IgD-negative memory B cell (primary cell): ENCODE results near the gene AFF3. TPM values are rescaled to one million over a fixed set of nuclear protein-coding genes. Genes with fewer than 3 reads are reported as not detected.

Experiments used
- H3K27ac Mint-ChIP-seq, 3 donors: one replicate each; pipeline ENCODE4 v1.8.0; 2020 to 2022; ENCODE audit warnings: mild to moderate bottlenecking in 3 of 3, mixed read lengths in 3 of 3, moderate library complexity in 1 of 3
- H3K27me3 Mint-ChIP-seq: one replicate; pipeline ENCODE4 v1.8.0; 2021; ENCODE audit warnings: mixed read lengths
- H3K36me3 Mint-ChIP-seq: one replicate; pipeline ENCODE4 v1.8.0; 2020; ENCODE audit warnings: mild to moderate bottlenecking, mixed read lengths
- H3K4me1 Mint-ChIP-seq, 3 donors: one replicate each; pipeline ENCODE4 v1.8.0; 2020 to 2022; ENCODE audit warnings: mixed read lengths in 3 of 3, mild to moderate bottlenecking in 1 of 3
- H3K4me3 Mint-ChIP-seq, 4 donors: one replicate each; pipeline ENCODE4 v1.8.0; 2020 to 2022; ENCODE audit warnings: mild to moderate bottlenecking in 4 of 4, mixed read lengths in 4 of 4, moderate library complexity in 3 of 4
- H3K9me3 Mint-ChIP-seq, 3 donors: one replicate each; pipeline ENCODE4 v1.8.0; 2020 to 2021; ENCODE audit warnings: mixed read lengths in 3 of 3, mild to moderate bottlenecking in 1 of 3
- polyA plus RNA-seq: library from polyadenylated mRNA; unstranded; fragments of 300-500 nt; fragmentation: Illumina TruSeq; gene quantifications from one replicate; pipeline ENCODE4 v1.2.3, GENCODE V29; 2021

Gene AFF3, protein sequence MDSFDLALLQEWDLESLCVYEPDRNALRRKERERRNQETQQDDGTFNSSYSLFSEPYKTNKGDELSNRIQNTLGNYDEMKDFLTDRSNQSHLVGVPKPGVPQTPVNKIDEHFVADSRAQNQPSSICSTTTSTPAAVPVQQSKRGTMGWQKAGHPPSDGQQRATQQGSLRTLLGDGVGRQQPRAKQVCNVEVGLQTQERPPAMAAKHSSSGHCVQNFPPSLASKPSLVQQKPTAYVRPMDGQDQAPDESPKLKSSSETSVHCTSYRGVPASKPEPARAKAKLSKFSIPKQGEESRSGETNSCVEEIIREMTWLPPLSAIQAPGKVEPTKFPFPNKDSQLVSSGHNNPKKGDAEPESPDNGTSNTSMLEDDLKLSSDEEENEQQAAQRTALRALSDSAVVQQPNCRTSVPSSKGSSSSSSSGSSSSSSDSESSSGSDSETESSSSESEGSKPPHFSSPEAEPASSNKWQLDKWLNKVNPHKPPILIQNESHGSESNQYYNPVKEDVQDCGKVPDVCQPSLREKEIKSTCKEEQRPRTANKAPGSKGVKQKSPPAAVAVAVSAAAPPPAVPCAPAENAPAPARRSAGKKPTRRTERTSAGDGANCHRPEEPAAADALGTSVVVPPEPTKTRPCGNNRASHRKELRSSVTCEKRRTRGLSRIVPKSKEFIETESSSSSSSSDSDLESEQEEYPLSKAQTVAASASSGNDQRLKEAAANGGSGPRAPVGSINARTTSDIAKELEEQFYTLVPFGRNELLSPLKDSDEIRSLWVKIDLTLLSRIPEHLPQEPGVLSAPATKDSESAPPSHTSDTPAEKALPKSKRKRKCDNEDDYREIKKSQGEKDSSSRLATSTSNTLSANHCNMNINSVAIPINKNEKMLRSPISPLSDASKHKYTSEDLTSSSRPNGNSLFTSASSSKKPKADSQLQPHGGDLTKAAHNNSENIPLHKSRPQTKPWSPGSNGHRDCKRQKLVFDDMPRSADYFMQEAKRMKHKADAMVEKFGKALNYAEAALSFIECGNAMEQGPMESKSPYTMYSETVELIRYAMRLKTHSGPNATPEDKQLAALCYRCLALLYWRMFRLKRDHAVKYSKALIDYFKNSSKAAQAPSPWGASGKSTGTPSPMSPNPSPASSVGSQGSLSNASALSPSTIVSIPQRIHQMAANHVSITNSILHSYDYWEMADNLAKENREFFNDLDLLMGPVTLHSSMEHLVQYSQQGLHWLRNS (N-terminal part only)
- polyA plus RNA-seq = 85.9 TPM

DNA sequence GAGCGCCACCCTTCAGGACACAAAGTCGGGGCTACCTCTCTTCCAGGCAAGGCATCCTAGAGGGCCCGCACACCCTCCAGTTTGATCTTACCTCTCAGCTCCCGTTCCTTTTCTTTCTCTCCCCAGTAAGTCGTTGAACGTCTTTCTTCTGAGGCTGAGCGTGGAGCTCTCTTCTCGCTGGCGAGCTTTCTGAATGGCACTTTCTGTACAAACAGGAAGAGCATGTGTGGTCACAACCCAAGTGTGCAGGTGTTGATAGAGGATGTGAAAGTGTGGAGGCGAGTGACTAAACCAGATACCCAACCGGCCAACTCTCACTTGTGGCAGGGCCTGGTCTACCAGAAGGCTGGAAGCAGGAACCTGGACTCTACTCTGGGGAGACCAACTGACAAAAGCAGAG lies at the start of gene AFF3:
AFF3 (minus strand) TSS at position 198 of the 400 bp plus-strand sequence. CDS start 38,136 bp downstream, outside the sequence.
- H3K4me3 Mint-ChIP-seq = peak within 1 kb of the TSS; percentile 92 to 99 (median 95)
- H3K27me3 Mint-ChIP-seq = no peaks in the 10 kb centered on the region
- peak within 1 kb of the TSS; percentile 53 to 97 (median 71) for H3K27ac Mint-ChIP-seq
- peaks cover 5% of the 10 kb centered on the region for H3K36me3 Mint-ChIP-seq
- H3K4me1 Mint-ChIP-seq = peaks cover 28 to 55% (median 42%) of the 10 kb centered on the region in 3 donors
- no peaks in the 10 kb centered on the region for H3K9me3 Mint-ChIP-seq

DNA sequence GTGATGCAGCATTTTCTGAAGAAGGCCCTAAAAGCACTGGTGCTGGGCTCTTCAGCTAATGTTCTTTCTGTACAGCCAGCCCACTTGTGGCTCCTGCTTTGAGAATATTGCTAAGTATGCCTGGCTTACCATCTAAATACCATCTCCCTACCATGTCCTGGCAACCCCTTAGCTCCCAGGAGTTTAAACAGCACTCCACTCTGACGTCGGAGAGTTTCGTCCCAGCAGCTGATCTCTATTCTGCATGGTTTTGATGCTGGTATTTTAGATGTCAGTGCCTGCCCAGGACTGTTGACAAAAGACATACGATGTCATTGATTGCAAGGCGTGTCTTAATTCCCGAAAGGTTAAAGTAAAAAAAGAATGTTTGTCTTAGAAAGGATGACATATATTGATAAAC lies 47.0 kb upstream of the AFF3 start:
- Mint-ChIP-seq H3K4me3 (no peak overlapping the region), H3K36me3 (no peaks in the 10 kb centered on the region), H3K27me3 (peaks cover 4% of the 10 kb centered on the region), H3K9me3 (peaks cover 0 to 1% (median 0%) of the 10 kb centered on the region in 3 donors), H3K27ac (no peak overlapping the region), H3K4me1 (no peaks in the 10 kb centered on the region)

DNA sequence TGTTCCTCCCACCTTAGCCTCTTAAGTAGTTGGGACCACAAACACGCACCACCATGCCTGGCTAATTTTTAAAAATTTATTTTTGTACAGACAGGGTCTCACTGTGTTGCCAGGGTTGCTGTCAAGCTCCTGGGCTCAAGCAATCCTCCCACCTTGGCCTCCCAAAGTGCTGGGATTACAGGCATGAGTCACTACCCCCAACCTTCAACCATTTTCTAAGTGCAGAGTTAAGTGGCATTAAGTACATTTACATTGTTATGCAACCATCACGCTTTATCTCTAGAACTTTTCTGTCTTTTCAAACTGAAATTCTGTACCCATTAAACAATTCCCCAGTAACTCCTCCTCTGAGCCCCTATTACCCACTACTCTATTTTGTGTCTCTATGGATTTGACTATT lies 45.9 kb upstream of the AFF3 start:
- H3K9me3 Mint-ChIP-seq = peaks cover 0 to 1% (median 0%) of the 10 kb centered on the region in 3 donors
- no peaks in the 10 kb centered on the region for H3K36me3 Mint-ChIP-seq
- peaks cover 0 to under 1% (median 0%) of the 10 kb centered on the region in 3 donors for H3K4me1 Mint-ChIP-seq
- peaks cover 3% of the 10 kb centered on the region for H3K27me3 Mint-ChIP-seq
- H3K4me3 Mint-ChIP-seq = no peak overlapping the region
- H3K27ac Mint-ChIP-seq = no peak overlapping the region

DNA sequence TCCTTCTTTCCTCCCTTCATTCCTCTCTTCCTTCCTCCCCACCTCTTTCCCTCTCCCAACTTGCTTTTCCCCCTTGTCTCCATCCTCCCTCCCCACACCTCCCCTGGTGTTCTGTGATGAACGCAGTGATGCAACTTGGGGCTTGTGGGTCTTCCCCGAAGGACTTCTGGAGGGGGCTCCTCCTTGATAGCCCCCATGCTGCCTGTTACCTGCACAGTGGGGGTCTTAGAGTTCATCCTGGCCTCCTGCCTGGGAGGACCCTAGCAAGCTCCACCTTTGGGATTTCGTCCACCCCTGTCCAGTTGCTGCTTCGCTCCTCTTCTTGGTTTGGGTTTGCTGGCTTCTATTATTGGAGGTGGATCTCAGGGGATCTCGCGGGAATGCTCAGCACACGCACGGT lies 43.7 kb upstream of the AFF3 start:
- H3K27ac Mint-ChIP-seq = no peak overlapping the region
- H3K9me3 Mint-ChIP-seq = peaks cover 0 to 1% (median 0%) of the 10 kb centered on the region in 3 donors
- H3K27me3 Mint-ChIP-seq = no peaks in the 10 kb centered on the region
- peaks cover 0 to 5% (median 3%) of the 10 kb centered on the region in 3 donors for H3K4me1 Mint-ChIP-seq
- no peaks in the 10 kb centered on the region for H3K36me3 Mint-ChIP-seq
- H3K4me3 Mint-ChIP-seq = no peak overlapping the region

DNA sequence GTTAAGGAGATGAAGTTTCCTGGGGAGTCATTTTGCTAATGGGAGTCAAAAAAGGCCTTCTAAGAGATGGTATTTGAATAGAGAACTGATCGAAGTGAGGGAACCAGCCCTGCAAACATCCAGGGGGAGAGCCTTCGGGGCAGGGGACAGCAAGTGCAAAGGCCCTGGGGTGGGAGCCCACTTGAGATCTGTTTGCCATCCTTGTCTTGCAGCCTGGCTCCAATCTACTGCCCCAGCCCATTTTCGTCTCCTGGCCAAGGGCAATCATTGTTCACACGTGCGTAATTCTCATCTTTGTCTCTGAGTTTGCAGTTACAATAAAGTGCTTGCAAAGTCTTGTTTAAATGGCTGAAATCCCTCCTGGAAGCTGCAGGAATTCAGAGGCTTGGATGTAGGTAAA lies 43.1 kb upstream of the AFF3 start:
- H3K27me3 Mint-ChIP-seq = no peaks in the 10 kb centered on the region
- no peak overlapping the region for H3K27ac Mint-ChIP-seq
- H3K4me3 Mint-ChIP-seq = no peak overlapping the region
- H3K36me3 Mint-ChIP-seq = no peaks in the 10 kb centered on the region
- peaks cover 0 to 5% (median 3%) of the 10 kb centered on the region in 3 donors for H3K4me1 Mint-ChIP-seq
- H3K9me3 Mint-ChIP-seq = peaks cover 0 to 1% (median 0%) of the 10 kb centered on the region in 3 donors

DNA sequence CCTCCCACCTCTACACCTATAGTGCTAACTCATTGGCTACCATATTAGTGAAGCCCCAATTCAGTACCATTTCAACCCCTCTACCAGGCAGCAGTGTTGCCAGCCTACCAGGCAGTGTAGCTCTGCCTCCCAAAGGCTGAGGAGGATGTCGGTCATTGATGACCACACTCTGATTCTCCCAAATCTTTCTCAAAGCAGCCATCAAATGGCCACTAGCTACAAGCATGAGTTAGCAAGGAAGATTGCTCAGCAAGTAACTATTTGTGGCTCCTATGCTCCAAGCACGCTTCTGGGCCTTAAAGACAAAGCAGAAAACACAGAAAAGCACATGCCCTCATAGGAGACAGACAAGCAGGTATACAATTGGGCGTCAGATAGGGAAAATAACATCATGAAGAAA lies 42.7 kb upstream of the AFF3 start:
- Mint-ChIP-seq H3K9me3 (peaks cover 0 to under 1% (median 0%) of the 10 kb centered on the region in 3 donors), H3K27ac (no peak overlapping the region), H3K36me3 (peaks cover 3% of the 10 kb centered on the region), H3K4me3 (no peak overlapping the region), H3K4me1 (peaks cover 0 to 5% (median 3%) of the 10 kb centered on the region in 3 donors), H3K27me3 (no peaks in the 10 kb centered on the region)

DNA sequence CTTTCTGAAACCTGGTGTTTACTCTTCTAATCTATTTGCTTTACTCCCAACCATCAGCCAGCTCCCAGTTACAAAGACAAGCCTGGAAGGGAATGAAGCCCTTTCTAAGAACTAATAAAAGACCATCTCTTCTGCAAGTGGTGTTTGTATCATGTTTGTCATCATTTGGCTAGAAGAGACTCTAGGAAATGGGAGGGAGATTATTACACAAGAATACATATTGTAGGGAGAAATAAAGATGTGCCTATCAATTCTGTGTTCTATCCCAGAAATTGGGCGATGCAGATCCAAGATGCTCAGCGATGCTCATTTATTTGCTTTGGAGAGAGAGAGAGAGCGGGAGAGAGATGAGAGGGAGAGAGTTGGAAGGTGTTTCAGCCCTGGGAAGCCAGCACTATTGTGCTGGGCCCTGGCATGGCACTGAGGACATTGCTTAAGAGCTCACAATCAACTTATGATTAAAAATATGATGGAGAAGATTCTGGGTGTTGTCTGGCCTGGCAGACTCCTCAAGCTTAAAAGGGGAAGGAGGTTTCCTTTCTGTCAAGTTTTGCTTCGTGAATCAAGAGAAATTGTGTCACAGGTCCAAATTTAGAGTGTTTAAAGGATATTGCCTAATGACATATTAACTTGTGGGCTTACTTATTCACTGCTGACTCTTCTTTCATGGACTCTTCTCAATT lies 41.8 kb upstream of the AFF3 start:
- no peak overlapping the region for H3K27ac Mint-ChIP-seq
- H3K9me3 Mint-ChIP-seq = peaks cover 0 to 2% (median 0%) of the 10 kb centered on the region in 3 donors
- H3K27me3 Mint-ChIP-seq = no peaks in the 10 kb centered on the region
- H3K4me3 Mint-ChIP-seq = no peak overlapping the region
- H3K4me1 Mint-ChIP-seq = peaks cover 0 to 5% (median 3%) of the 10 kb centered on the region in 3 donors
- H3K36me3 Mint-ChIP-seq = peaks cover 3% of the 10 kb centered on the region

DNA sequence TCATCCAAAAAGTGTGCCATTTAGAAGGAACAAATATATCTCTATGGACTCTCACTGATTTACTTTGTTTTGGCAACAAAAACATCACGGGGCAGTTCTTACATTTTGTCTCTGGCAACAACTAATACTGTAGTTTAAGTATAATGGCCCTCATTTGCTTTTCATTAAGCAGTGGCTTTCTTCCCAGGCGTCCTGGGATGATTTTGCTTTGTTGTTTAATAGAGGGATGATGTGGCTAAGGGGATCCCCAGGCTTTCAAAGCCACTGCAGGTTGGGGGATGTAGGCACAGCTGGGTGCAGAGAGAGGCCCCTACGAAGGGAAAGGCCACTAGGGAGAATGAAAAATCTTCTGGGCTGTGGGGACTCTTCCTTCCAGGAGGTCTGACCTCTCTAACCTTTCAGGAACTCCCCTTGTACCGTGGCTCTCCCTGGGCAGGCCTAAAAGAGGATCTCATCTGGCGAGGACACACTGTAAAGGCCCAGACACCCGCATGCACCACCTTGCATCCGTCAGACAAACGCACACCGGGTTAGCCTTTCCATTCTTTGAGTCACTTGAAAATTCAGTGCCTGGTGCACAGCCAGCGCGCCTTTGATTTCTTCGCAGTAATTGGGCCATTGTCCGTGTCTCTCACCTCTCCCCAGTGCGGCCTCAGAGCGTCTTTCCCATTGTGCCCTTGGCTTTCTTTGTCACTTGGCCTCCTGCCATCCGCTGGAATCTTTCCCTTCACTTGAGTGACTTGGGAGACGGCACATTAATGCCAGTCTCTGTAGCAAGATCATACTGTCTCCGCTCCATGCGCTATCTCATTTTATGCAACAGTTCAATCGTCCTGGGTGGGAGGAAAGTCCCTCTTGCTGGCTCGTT lies 40.3 kb upstream of the AFF3 start:
- Mint-ChIP-seq H3K4me3 (no peak overlapping the region), H3K36me3 (peaks cover 3% of the 10 kb centered on the region), H3K4me1 (peaks cover 4 to 11% (median 10%) of the 10 kb centered on the region in 3 donors), H3K9me3 (peaks cover 0 to 2% (median 0%) of the 10 kb centered on the region in 3 donors), H3K27ac (no peak overlapping the region), H3K27me3 (no peaks in the 10 kb centered on the region)

DNA sequence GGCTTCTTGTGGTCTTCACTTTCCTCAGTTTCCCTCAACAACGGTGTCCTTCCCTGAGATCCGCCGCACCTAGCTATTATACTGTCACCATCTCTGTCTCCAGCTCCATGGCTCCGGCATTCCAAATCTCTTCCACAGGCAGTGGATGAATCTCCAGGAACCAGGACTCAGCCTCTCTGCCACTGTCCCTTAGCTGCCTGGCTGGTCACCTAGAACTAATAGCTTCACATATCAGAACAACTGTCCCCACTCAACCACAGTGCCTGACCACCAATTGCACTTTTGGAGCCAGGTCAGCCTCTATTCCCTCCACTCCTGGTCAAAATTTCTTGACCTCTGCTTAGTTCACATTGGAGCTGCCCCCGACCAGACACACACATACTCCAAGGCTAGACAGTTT lies 38.1 kb upstream of the AFF3 start:
- peaks cover 7 to 16% (median 10%) of the 10 kb centered on the region in 3 donors for H3K4me1 Mint-ChIP-seq
- H3K27me3 Mint-ChIP-seq = no peaks in the 10 kb centered on the region
- no peak overlapping the region for H3K4me3 Mint-ChIP-seq

DNA sequence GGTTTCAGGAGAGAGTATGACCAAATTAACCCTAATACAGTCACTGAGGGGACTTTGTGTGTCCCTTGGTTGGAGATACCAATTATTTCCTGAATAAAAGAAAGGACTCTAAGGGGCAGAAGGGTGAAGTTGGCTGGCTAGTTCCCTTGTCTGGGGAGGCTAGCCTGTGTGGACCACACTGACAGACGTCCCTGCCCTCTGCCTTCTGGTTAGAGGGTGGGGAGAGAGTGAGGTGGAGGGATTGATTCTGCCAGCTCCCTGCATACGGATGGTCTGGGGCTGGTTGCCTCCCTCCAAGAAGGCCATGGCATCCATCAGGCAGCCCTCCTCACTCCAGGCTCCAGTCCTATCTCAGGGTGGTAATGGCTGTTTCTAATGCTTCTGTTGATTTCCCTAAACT lies 37.4 kb upstream of the AFF3 start:
- Mint-ChIP-seq H3K36me3 (peaks cover 3% of the 10 kb centered on the region), H3K9me3 (peaks cover 0 to 2% (median 0%) of the 10 kb centered on the region in 3 donors), H3K27ac (no peak overlapping the region), H3K4me1 (peaks cover 7 to 16% (median 10%) of the 10 kb centered on the region in 3 donors), H3K4me3 (no peak overlapping the region), H3K27me3 (no peaks in the 10 kb centered on the region)

More for the DNA sequence above, 38.1 kb upstream of the AFF3 start:
- Mint-ChIP-seq H3K36me3 (peaks cover 3% of the 10 kb centered on the region), H3K27ac (no peak overlapping the region), H3K9me3 (peaks cover 0 to 2% (median 0%) of the 10 kb centered on the region in 3 donors)

DNA sequence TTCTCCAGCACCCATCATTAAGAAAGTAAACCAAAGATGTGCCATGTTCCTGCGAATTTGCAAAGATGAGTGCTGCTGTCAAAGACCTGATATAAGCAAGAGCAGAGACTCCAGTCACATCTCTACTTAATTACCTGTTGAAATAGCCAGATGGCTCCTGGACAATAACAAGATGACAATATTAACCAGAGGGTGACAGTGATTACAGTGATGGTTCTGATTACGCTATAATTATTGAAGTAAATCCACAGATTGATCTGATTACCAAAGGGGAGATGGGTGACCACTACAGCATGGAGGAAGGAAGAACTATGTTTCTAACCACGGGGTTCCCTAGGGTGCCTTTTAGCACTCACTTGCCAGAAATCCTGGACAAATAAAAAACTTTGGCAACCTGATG lies 36.5 kb upstream of the AFF3 start:
- Mint-ChIP-seq H3K4me3 (no peak overlapping the region), H3K4me1 (peaks cover 11 to 16% (median 13%) of the 10 kb centered on the region in 3 donors)

DNA sequence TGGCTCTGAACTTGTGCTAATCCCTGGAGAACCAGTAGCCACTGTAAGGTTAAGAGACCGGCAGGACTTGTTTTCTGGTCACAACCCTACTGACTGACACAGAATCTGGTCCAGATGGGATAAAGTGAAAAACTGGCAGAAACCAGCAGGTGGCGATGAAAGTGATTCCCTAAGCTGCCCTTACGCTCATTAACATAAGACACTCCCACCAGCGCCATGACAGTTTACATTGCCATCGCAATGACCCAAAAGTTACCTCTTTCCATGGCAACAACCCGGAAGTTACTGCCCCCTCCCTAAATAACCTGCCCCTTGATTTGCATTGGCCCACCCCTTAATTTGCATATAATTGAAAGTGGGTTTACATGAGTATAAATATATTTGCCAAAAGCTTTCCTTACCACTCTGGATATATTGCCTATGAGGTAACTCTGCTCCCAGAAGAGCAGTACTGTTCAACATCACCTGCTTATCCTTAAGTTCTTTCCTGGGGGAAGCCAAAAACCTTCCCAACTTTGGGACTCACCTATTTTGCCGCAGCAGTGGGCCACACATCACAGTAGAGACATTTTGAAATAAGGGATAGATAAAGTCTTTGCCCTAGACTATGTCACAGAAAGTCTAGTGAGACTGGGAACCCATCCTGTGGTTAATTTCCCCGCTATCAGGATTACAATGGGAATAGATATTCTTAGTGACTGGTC lies 35.8 kb upstream of the AFF3 start:
- peaks cover 3% of the 10 kb centered on the region for H3K36me3 Mint-ChIP-seq
- H3K9me3 Mint-ChIP-seq = peaks cover 0 to 2% (median 0%) of the 10 kb centered on the region in 3 donors
- H3K27me3 Mint-ChIP-seq = no peaks in the 10 kb centered on the region
- peaks cover 12 to 17% (median 15%) of the 10 kb centered on the region in 3 donors for H3K4me1 Mint-ChIP-seq
- no peak overlapping the region for H3K4me3 Mint-ChIP-seq
- H3K27ac Mint-ChIP-seq = peak overlapping the region in 1 of 3 donors; percentile 14

More for the DNA sequence above, 36.5 kb upstream of the AFF3 start:
- Mint-ChIP-seq H3K36me3 (peaks cover 3% of the 10 kb centered on the region), H3K9me3 (peaks cover 0 to 2% (median 0%) of the 10 kb centered on the region in 3 donors), H3K27me3 (no peaks in the 10 kb centered on the region), H3K27ac (no peak overlapping the region)

DNA sequence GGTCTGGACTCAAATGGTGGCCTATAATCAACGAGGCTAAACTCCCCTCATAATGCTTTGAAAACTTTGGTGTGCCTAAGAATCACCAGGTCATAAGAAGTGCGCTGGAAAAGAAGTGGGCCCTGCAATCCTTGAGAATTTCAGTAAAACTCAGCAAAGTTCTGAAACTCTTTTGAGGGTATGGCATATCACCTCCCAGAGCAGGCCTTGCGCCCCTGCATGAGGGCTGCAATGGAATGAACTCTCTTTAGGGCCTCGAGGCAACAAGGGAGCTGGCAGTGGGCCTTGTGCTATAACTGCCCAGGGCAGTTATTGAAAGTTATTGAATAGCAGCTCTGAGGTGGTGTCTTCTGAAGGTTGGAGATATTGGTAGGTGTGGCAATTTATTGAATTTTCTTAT lies 34.5 kb upstream of the AFF3 start:
- H3K4me3 Mint-ChIP-seq = no peak overlapping the region
- H3K27ac Mint-ChIP-seq = peak overlapping the region in 1 of 3 donors; percentile 54

More for the DNA sequence above, 34.5 kb upstream of the AFF3 start:
- H3K9me3 Mint-ChIP-seq = peaks cover 0 to 2% (median 0%) of the 10 kb centered on the region in 3 donors
- H3K36me3 Mint-ChIP-seq = peaks cover 3% of the 10 kb centered on the region
- no peaks in the 10 kb centered on the region for H3K27me3 Mint-ChIP-seq
- H3K4me1 Mint-ChIP-seq = peaks cover 13 to 22% (median 14%) of the 10 kb centered on the region in 3 donors
